AG09319 (cell line): ENCODE data around the gene URB2.

Source experiments
- DNase-seq: peaks from one replicate; pipeline ENCODE4 v3.0.0-alpha.2; 2010; ENCODE audit warnings: low read depth; ENCODE audit errors: extremely low read depth
- TF ChIP-seq, protein P1 (sequence below): IDR thresholded peaks from 2 replicates; pipeline ENCODE4 v1.5.1; 2011; ENCODE audit warnings: low read depth, mild to moderate bottlenecking, inconsistent platforms, low read length, moderate library complexity

The URB2 gene

DNA sequence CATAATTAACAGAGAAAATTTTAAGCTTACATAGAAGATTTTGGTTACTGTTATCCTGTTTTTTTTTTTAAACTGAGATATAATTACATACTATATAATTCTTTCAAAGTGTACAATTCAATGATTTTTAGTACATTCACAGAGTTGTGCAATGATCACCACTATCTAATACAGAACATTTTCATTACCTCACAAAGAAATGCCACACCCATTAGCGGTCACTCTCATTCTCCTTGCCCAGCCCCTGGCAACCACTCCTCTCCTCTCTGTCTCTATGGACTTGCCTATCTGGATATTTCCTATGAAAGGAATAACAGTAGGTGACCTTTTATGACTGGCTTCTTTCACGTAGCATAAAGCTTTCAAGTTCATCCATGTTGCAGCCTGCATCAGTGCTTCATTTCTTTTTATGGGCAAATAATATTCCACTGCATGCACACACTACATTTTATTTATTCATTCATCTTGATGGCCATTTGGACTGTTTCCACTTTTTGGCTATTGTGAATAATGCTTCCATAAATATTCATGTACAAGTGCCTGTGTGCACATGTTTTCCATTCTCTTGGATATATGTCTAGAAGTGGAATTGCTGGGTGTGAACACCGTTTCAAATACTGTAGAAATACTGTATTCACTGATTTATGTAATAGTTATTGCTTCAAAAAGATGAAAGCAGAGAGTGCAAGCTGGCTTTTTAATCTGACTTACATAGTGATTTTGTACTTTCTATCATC is 26.7 kb upstream of the URB2 start:
- TF ChIP-seq, protein P1, sequence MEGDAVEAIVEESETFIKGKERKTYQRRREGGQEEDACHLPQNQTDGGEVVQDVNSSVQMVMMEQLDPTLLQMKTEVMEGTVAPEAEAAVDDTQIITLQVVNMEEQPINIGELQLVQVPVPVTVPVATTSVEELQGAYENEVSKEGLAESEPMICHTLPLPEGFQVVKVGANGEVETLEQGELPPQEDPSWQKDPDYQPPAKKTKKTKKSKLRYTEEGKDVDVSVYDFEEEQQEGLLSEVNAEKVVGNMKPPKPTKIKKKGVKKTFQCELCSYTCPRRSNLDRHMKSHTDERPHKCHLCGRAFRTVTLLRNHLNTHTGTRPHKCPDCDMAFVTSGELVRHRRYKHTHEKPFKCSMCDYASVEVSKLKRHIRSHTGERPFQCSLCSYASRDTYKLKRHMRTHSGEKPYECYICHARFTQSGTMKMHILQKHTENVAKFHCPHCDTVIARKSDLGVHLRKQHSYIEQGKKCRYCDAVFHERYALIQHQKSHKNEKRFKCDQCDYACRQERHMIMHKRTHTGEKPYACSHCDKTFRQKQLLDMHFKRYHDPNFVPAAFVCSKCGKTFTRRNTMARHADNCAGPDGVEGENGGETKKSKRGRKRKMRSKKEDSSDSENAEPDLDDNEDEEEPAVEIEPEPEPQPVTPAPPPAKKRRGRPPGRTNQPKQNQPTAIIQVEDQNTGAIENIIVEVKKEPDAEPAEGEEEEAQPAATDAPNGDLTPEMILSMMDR: no peak
- DNase-seq: no peak

DNA sequence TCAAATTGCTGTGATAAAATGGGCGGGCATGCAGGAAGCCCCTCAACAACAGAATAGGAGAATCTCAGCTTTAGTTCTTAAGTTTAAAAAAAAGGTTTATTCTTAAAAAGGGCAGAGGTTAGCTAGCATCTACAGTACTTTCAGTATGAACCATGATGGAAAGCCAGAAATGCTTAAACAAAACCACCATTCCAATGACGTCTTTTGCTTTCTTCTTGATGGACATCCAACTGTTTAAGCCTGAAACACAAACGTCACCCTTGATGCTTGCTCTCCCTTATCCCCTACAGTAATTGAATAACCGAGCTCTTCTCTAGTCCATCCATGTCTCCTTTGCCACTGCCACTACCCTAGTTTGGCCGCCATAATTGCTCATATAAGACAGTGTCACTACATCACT is 25.8 kb upstream of the URB2 start:
- DNase-seq: no peak
- TF ChIP-seq, protein P1: no peak

DNA sequence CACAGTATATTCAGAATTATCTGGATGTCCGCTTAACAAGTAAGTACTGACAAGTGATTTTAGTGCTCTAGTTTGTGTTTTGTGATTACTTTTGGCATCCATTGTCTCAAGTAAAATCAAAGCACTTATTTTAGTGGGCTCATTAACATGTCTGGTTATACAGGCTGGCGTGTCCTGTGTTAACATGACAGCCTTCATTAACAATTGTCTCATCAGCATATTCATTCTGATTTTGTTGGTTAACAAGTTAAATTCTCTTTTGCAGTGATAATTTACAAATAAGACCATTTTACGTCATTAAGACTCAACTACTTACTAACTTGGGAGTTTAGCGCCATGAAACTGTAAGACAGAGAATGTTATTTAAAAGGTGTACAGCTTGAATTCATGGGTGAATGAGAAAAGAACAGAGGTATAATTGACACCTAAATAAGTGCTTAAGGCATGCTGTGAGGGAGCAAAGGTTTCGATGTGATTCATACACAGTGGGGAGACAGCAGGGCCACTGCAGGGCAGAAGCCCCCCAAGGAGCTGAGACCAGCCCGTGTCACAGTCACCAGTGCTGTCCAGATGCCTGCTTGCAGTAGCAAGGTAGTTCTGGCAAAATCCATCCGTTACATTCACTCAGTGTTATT is 22.6 kb upstream of the URB2 start:
- DNase-seq: no peak
- TF ChIP-seq, protein P1: no peak

DNA sequence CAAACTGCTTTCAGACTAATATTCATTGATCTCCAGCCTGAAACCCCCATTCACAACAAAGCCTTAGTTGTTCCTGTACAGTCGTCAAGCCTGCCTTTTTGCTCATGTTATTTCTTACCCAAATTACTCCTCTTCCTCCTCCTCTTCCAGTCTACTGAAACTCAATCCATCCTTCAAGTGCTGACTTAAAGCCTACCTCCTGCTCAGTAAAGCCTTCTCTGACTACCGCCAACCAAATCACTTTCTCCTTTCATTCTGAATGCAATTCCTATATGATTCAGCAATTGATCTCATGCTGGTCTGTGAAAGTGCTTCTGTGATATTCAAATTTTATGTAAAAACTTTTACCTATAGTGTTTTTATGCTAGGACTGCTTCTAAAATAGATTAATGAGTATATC is 18.7 kb upstream of the URB2 start:
- DNase-seq: no peak
- TF ChIP-seq, protein P1: no peak

DNA sequence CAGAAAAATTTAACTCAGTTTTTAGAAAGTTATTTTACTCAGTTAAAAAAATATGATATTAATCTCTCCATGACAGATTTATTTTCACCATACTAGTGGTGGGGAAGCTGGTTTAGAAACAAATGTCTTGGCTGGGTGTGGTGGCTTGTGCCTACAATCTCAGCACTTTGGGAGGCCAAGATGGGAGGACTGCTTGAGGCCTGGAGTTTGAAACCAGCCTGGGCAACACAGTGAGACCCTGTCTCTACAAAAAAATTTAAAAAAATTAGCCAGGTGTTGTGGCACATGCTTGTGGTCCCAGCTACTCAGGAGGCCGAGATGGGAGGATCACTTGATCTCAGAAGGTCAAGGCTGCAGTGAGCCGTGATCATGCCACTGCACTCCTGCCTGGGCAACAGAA is 17.5 kb upstream of the URB2 start:
- DNase-seq: no peak
- TF ChIP-seq, protein P1: no peak

DNA sequence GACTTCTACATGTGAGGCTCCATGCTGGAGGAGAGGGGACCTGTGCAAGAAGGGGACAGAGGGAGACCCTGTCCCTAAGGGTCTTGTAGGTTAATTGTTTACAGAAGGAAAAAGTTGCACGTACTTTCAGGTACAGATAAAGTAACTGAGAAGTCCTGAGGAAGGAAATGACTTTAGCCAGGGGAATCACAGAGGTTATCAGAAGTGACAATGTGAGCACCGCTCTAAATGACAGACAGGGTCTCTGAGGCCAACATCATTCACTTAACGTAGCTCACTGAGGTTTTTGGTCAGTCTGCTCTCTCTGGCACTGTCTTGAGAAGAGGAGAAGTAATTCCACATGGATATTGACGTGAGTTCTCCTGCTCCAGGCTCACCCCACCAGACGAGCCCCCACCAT is 12.1 kb upstream of the URB2 start:
- TF ChIP-seq, protein P1: no peak
- DNase-seq: no peak

DNA sequence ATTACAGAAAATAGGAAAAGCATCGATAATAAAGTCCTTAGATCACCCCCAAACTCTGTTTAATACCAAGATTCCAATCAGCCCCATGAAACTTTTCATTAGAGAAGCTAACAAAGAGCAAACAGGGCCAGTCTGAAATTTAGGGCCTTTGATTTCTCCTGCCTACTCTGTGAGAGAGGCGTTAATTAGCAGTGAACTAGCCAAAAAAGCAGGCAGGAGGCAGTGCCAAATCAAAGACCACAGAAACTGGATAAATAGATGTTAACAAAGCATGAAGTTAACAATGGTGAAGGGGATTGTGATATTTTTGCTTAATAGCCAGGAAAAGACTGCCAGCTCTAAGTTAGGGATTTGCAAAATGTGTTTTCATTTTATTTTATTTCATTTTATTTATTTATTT is 11.3 kb upstream of the URB2 start:
- TF ChIP-seq, protein P1: no peak
- DNase-seq: no peak
